Adipose tissue (tissue), 3 donors: ENCODE results near the gene REEP1. TPM values are rescaled to one million over a fixed set of nuclear protein-coding genes. Genes with fewer than 3 reads are reported as not detected.
"Not testable (repeated sequence)": the region's sequence is repeated elsewhere in the genome, so short reads cannot be mapped to it uniquely, and the experiment has no call there.

ENCODE experiments used
- H3K27ac ChIP-seq: one replicate; pipeline ENCODE4 v1.5.1; 2013; ENCODE audit warnings: low read depth, low read length
- WGBS, 3 donors: extraction: QIAGEN DNeasy Blood & Tissue Kit; methylation state at CpG; one replicate each; pipeline ENCODE4 v1.1.7; 2013; 5-methylcytosine and 5-hydroxymethylcytosine counted together
- polyA plus RNA-seq, 3 donors: library from polyadenylated mRNA; stranded (reverse); fragments of 200-250 nt; gene quantifications; one replicate each; pipeline ENCODE4 v1.2.3, GENCODE V29; 2013
- donor health status: healthy with polysubstance abuse.
- donor health status: Bipolar disorder and iron deficiency.
- donor health status: healthy.

Gene REEP1
- polyA plus RNA-seq, 3 donors, result 1.00 to 2.2 (median 1.1) TPM

DNA sequence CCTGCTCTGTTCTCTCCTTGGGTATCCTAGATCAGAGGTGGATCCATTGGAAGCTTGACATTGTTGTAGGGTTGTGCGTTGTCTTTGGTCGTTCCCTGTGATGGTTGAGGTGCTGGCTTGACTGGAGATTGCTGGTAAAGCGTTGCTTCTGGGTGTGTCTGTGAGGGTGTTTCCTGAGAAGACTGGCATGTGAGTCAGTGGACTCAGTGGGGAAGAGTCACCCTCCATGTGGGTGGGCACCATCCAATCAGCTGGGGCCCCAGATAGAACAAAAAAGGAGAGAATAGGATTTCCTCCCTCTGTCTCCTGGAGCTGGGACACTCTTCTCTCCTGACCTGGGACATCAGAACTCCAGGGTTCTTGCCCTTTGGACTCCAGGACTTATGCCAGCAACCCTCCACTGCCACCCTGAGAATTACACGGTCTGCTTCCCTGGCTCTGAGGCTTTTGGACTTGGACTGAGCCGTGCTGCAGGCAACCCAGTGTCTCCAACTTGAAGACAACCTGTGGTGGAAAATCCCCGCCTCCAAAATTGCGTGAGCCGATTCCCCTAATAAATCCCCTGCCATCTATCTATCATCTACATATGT is 14.8 kb upstream of the REEP1 start:
- 48 to 90% (median 84%) methylated on average over 8 of the region's 8 CpGs for WGBS, 3 donors

DNA sequence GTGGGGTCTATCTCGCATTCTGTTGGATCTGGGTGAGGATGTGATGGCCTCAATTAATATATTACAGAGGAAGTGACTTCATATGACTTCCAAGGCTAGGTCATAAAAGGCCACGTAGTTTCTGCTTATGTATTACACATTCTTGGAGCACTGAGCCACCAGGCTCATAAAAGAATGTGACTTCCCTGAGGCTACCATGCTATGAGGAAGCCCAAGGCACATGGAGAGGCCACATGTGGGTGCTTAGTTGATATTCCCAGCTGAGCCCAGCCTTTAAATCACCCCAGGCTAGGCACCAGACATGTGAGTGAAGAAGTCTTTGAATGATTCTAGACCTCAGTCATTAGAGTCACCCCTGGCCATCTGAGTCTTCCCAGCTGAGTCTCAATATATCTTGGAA is 13.3 kb upstream of the REEP1 start:
- WGBS, 3 donors, result 78 to 90% (median 88%) methylated on average over 2 of the region's 2 CpGs
- H3K27ac ChIP-seq, result no peak overlapping the region

More for the DNA sequence above, 14.8 kb upstream of the REEP1 start:
- no peak overlapping the region for H3K27ac ChIP-seq

DNA sequence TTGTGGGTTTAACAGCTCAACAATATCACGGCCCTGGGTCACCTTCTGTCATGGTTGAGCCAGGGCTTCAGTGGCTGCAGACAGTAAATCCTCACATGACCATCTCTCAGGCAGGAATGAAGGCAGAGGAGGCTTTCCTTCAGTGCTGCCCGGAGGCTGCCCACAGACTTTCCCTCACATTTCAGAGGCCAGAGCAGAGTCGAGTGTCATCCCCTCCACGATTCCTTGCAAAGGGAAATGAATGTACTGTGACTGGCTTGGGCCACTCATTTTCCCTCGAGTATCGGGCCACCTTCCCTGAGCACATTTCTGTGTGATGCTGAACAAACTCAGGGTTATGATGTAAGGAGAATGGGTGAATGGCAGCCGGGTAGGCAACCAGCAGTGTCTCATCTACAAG is 10.0 kb upstream of the REEP1 start:
- WGBS, 3 donors, result 79 to 90% (median 86%) methylated on average over 7 of the region's 7 CpGs
- H3K27ac ChIP-seq, result no peak overlapping the region

DNA sequence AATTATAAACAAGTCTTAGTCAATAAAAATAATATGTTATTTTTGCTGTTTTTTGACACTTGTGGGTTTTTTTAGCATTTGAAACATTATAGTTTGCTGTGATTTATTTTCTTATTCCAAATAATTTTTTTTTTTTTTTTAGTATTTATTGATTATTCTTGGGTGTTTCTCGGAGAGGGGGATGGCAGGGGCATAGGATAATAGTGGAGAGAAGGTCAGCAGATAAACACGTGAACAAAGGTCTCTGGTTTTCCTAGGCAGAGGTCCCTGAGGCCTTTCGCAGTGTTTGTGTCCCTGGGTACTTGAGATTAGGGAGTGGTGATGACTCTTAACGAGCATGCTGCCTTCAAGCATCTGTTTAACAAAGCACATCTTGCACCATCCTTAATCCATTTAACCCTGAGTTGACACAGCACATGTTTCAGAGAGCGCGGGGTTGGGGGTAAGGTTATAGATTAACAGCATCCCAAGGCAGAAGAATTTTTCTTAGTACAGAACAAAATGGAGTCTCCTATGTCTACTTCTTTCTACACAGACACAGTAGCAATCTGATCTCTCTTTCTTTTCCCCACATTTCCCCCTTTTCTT is 8.5 kb upstream of the REEP1 start:
- WGBS, 3 donors, result 54 to 81% (median 73%) methylated on average over 5 to 6 of the region's 6 CpGs
- H3K27ac ChIP-seq, result not testable (repeated sequence)

DNA sequence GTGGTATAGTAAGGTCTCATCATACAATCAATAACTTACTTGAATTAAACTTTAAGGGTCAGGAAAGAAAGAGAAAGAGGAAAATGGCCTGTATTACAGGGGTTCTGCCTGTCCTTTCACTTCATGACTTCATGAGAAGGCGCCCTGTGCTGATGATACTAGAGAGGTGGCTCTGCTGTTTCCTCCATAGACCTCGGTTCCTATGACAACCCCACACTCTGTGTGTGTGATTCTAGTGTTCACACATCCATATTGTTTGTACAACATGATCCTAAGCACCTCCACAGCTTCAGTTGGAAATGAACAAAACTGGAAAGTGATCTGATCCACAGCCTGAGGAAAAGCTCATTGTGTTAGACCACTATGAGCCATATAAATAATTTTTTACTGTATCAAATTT is 7.0 kb upstream of the REEP1 start:
- H3K27ac ChIP-seq, result no peak overlapping the region
- WGBS, 3 donors, result 75 to 83% (median 79%) methylated on average over 2 of the region's 2 CpGs

DNA sequence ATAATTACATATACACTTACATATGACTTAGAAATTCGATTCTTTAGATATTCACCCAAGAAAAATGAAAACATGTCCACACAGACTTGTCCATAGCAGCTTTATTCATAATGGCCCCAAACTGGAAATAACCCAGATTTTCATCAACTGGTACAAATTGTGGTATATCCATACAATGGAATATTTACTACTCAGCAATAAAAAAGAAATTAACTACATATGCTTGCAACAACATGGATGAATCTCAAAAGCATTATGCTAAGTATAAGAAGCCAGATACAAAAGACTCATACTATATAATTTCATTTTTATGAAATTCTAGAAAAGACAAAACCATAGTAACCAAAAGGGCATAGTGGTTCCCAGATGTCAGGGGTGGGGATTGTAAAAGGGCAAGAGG is 5.1 kb upstream of the REEP1 start:
- no peak overlapping the region for H3K27ac ChIP-seq
- WGBS, 3 donors, result 66 to 83% (median 73%) methylated on average over 1 of the region's 1 CpG

DNA sequence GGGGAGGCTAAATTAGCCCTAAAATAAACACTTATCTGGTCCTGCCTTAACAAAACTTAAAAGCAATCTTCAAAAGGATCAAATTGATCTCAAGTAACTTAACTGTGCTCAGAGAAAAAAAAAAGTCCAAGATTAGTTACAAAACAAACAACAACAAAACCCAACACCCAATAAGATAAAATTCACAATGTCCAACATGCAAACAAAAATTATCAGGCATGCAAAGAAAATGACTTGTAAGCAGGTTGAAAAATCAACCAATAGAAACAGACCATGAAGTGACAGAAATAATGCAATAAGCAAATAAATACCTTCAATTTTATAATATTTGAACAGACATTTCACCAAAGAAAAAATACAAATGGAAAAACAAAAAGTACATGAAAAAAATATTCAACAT is 4.0 kb upstream of the REEP1 start:
- H3K27ac ChIP-seq, result no peak overlapping the region

DNA sequence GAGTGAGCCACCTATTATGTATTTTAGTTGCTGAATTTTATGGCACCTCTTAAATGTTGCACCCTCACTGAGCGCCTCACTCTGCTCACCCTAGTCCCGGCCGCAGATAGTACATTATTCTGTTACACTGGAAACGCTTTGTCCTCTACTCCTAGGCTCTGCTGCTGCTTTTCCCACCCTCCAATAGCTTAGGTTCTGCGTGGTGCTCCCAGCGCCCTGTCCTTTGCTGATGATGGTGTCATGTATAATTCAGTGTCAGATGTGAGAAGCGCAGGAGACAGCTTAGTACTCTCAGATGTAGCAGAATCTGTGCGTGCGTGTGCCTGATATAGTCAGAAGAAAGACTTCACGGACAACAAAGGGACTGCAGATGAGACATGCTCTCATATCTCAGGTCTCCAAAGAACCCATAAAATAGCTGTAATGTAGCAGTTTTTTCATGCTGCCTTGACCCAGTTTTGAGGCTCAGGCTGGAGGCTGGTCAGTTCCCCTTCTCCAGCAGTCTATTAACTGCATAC is 1.4 kb upstream of the REEP1 start:
- 78 to 88% (median 86%) methylated on average over 10 of the region's 10 CpGs for WGBS, 3 donors
- H3K27ac ChIP-seq, result no peak overlapping the region

DNA sequence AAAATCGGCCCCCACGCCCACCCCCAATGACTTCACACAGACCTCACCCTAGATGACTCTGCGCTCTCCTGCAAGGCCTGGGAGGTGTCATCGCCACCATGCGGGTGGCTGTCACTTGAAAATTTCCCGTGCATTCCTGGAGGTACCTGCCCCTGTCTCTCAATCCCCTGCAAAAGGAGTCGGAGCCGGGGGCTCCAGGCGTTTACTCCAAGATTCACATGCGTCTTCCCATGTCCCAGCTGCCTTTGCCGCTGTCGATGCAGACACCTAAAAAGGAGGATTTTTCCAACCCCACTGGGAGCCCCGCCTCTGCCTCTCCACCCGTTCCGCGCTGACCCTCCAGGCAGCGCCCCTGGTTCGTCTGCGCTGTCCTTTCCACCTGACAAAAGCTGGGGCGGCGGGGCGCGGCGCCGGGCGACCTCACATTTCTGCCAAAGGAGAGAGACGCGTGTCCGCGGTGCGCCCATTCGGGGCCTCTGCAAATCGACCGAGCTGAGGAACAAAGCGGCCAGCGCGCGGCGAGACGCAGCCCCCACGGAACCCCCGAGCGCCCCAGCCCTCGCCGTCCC is 667 bp downstream of the REEP1 start:
- H3K27ac ChIP-seq, result no peak overlapping the region
- 1 to 3% (median 1%) methylated on average over 44 to 45 of the region's 45 CpGs for WGBS, 3 donors

DNA sequence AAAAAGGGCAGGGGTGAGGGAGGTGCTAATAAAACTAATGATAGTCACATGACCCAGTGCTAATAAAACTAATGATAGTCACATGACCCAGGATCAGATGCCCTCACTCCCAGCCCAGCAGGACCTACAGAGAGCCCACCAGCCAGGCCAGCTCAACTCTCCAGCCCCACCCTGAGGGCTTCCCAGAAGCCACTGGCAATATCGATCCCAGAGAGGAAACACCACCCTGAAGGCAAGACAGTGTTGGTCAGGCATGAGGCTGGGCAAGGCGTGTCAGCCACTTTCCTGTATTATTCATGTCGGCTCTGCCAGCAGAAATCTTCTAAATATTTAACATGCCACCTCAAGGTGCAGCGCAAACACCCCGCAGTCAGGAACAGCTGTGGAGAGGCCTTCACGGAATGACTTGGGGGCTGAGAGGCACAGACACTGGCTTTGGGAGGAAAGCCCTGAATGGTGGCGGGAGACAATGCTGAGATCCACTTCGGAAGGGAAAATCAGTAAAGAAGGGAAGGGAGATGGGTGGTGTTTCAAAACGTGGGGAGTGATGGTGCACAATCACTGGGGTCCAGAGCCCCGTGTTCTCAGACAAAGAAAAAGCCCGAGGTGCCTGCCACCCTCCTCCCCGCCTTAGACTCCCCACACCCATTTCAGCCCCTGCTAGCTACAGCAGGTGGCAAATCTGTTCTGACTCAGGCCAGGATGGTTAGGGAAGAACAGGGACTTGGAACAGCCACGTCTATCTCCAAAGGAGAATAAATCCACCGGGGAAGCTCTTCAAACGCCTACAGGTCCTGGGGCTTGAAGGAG is 1.4 kb downstream of the REEP1 start:
- no peak overlapping the region for H3K27ac ChIP-seq

DNA sequence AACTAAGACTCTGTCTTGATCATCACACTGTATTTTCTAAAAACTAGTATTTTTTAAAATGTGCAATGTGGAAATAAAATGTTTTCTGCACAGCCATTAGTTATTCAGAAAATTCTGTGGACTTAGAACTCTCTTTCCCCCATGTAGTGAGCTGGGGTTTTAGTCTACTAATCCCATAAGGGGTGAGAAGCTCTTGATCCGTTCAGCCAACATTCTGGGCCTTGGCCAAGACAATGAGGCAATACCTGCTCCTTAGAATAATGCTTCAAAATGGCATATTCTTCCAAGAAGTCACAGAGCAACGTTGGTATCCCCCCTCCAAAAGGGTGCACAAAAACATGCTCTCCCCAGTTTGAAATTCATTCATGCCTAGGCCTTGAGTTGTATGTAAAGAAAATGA is 4.0 kb downstream of the REEP1 start:
- 44 to 54% (median 46%) methylated on average over 2 of the region's 2 CpGs for whole genome bisulfite sequencing, 3 donors
- H3K27ac ChIP-seq, result no peak overlapping the region

More for the DNA sequence above, 1.4 kb downstream of the REEP1 start:
- WGBS, 3 donors, result 39 to 43% (median 41%) methylated on average over 15 of the region's 15 CpGs

DNA sequence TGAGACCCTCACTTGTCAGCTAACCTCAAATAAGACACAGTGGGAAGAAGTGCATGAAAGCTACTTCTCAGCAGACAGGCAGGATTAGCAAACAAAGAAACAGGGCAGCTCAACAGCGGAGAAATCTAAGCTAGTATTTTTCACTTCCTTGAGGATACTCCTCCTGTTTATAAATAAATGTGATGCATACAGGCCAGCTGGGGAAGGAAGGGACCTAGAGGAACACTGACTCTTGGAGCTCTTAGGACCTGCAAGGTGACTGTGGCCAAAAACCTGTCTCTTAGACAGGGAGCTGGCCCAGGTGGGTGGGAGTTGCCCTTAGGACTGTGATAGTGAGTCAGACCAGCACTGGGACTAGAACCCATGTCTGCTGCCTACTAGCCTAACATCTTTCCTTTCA is 4.8 kb downstream of the REEP1 start:
- no peak overlapping the region for H3K27ac ChIP-seq
- WGBS, 3 donors, result 94 to 100% (median 95%) methylated on average over 1 of the region's 1 CpG

DNA sequence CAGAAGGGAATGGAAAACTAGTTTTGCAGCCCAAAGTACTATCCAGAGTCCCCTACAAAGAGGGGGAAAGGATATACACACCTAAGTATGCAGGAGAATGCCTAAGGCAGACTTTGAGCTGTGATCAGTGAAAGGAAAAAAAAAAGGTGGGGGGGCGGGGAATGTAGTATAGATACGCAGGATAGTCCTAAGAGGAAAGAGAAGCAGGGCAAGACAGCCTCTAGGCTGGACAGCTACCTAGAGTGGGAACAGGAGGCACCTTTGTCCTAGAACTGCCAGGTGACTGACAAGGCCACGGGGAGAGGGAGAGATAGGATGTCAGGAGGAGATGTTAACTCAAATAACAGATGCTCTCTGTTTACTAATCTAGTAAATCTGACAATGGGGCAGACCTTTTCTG is 6.0 kb downstream of the REEP1 start:
- H3K27ac ChIP-seq, result no peak overlapping the region
- 71 to 89% (median 87%) methylated on average over 3 of the region's 3 CpGs for WGBS, 3 donors

DNA sequence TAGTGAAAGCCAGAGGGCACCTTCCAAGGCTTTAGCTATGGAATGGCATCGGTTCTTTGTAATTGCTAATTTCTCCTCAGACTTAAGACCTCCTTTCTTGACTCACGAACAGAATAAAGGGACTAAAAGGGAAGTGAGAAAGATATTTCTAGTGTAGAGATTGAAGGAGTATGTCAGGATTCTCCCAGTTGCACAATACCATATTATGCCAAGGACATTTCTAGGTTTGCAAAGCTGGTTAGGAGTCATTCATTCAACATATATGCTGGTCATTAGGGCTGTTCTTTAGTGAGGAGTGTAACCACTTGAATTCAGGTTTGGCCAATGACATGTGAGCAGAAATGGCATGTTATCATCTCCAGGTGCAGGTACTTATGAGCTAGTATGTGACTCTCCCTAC is 7.4 kb downstream of the REEP1 start:
- no peak overlapping the region for H3K27ac ChIP-seq
- WGBS, 3 donors, result 81 to 95% (median 82%) methylated on average over 2 of the region's 2 CpGs

DNA sequence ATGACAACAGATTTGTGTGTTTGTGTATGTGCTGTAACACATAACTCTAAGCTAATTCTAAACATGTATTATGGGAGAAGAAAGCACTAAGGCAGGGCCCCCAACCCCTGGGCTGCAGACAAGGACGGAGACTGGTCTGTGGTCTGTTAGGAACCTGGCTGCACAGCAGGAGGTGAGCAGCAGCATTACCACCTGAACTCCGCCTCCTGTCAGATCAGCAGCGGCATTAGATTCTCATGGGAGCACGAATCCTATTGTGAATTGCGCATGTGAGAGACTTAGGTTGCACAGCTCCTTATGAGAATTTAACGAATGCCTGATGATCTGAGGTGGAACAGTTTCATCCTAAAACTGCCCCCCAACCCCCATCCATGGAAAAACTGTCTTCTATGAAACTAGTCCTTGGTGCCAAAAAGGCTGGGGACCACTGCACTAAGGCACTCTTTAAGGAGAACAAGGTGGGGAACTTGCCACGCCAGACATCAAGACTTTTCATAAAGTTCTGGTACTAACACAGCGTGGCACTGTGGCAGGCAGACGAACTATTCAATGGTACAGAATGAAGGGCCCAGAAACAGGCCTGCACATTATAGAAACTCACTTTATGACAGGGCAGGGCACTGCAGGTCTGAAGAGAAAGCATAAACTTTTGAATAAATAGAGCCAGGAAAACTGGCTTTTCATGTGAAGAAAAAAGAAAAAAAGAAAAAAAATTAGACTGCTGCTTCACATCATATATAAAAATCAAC is 14.0 kb downstream of the REEP1 start:
- 86 to 89% (median 88%) methylated on average over 9 of the region's 9 CpGs for WGBS, 3 donors
- no peak overlapping the region for H3K27ac ChIP-seq

DNA sequence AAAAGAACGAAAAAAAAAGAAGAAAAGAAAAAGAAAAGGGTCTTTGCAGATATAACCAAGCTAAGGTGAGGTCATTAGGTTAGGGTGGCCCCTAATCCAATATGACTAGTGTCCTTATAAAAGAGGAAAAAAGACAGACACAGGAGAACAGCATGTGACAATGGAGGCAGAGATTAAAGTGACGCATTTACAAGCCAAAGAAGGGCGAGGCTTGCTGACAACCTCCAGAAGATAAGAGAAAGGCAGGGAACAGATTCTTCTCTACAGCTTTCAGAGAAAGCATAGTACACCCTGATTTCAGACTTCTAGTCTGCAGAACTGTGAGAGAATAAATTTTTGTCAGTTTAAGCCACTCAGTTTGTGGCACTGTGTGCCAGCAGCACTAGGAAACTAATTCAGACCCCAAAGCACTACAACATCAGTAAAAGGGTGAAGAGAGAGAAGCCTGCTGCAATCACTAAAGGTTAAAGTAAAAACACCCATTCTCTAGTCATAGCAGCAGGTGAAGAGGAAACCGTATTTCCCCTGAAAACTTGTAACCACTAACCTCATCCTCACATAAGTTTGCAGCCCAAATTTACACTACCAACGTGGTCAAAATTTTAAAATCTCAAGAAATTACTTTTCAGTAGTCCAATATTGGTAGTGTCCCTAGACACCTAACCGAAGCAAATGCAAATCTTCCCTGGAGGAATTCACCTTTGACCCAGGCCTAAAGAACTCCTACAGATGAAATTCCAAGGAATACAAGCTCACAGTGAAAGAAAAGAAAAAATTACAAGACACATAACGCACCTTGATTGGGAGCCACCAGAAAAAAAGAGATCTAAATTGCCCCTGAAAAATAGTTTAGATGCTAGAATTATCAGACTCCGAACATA is 17.5 kb downstream of the REEP1 start:
- WGBS, 3 donors, result 70 to 73% (median 71%) methylated on average over 8 of the region's 8 CpGs
- H3K27ac ChIP-seq, result no peak overlapping the region

DNA sequence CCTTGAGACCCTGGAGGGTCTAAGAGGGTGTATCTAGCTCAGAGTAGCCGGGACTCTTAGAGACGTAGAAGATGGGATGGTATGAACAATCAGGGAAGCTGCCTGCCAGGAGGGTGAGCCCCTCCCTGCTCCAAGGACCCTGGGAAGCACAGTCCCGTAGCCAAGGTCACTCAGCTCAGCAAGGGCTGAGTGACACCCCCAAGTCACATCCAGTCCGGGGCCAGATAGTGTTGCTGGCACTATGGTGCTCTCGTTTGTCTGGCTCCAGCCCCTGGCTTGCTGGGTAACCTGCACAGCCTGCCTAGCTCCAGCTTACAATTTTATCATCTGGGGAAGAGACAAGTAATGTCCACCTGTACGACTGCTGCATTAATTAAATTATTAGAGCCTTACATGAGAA is 22.3 kb downstream of the REEP1 start:
- no peak overlapping the region for H3K27ac ChIP-seq

DNA sequence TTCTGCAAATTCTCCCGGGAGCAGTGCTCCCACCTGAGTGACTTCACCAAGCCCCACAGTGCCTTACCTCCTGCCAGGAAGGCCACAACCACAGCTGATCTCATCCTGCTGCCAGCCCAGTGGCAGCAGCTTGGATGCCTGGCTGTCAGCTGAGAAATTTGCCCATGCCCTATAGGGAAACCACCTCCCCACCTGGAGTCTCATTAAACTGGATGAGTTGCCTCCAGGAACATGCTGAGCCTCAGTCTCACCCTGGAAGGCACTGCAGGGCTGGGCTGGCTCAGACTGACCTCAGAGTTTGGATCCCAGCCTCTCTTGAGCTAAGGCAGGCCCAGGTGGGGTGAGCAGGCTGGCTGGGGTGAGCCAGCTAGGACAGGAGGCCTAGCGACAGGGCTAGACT is 23.3 kb downstream of the REEP1 start:
- no peak overlapping the region for H3K27ac ChIP-seq
- WGBS, 3 donors, result 75 to 96% (median 86%) methylated on average over 2 of the region's 2 CpGs

More for the DNA sequence above, 22.3 kb downstream of the REEP1 start:
- 68 to 86% (median 82%) methylated on average over 6 of the region's 6 CpGs for WGBS, 3 donors
